SK-N-MC (cell line): ENCODE data around the gene RING1.

ENCODE experiments used
- EZH2 ChIP-seq: fragments of 200-600 bp; sonication (generic); IDR thresholded peaks from one replicate; pipeline ENCODE4 v1.6.1; 2017; ENCODE audit warnings: antibody characterized with exemption
- POLR2AphosphoS5 ChIP-seq: IDR thresholded peaks from 2 replicates; pipeline ENCODE4 v1.6.1; 2012; ENCODE audit warnings: mild to moderate bottlenecking, low read depth, low read length, borderline replicate concordance

DNA sequence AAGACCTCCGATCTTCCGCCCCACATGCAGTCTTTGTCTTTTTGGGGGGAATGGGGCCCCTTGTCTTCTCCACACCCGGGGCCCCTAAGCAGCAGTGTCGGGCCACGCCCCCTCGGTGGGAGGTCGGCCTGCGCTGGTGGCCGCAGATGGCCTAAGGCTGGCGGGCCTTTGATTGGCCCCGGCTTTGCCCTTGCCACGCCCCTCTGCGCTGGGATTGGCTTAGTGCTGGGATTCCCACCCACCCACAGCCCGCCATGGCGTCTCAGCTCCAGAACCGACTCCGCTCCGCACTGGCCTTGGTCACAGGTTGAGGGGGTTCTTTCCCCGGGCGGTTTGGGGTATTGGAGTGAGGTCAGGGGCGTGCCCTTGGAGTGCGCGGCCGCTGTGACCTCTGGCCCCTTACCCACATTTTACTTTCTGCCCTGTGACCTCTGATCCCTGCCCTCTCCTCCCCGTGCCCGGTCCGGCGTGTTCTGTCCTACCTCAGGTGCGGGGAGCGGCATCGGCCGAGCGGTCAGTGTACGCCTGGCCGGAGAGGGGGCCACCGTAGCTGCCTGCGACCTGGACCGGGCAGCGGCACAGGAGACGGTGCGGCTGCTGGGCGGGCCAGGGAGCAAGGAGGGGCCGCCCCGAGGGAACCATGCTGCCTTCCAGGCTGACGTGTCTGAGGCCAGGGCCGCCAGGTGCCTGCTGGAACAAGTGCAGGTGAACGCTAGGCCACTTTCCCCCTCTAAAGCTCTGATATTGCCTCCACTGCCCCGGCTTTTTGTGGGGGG, 3.7 kb upstream of the RING1 start, which contains the start of gene HSD17B8:
- TF ChIP-seq POLR2AphosphoS5: peak; percentile 98
- no peak for TF ChIP-seq EZH2
